Posterior cingulate gyrus (tissue), 11 donors: ENCODE measurements around the gene TMEM98.
A peak's percentile ranks its signal among the peaks of the same experiment; 100 is the strongest.
"Not testable (repeated sequence)": the region's sequence is repeated elsewhere in the genome, so short reads cannot be mapped to it uniquely, and the experiment has no call there.

ENCODE experiments used
- DNase-seq, 10 donors: peaks; one replicate each; pipeline versions ENCODE4 v3.0.0 to v3.0.0-alpha.2; 2020 to 2021; ENCODE audit warnings: mixed read lengths in 3 of 10
- intact Hi-C: fragments of 100-400 bp; cut with DNase I; formaldehyde crosslinking; loops from one replicate; pipeline ENCODE4 v1.15.1; 2023

The TMEM98 gene

DNA sequence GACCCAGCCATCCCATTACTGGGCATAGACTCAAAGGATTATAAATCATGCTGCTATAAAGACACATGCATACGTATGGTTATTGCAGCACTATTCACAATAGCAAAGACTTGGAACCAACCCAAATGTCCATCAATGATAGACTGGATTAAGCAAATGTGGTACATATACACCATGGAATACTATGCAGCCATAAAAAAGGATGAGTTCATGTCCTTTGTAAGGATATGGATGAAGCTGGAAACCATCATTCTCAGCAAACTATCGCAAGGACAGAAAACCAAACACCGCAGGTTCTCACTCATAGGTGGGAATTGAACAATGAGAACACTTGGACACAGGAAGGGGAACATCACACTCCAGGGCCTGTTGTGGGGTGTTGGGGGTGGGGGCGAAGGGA lies 41.3 kb downstream of the TMEM98 start:
- DNase-seq, intact Hi-C loops: not testable (repeated sequence)

GRCh38 chr17:32970281-32970680 lies 42.3 kb downstream of the TMEM98 start:
- intact Hi-C loops: no loop called here
- DNase-seq: no peak

GRCh38 chr17:32971171-32971570 lies 43.2 kb downstream of the TMEM98 start:
- no peak for DNase-seq
- intact Hi-C loops: no loop called here

DNA sequence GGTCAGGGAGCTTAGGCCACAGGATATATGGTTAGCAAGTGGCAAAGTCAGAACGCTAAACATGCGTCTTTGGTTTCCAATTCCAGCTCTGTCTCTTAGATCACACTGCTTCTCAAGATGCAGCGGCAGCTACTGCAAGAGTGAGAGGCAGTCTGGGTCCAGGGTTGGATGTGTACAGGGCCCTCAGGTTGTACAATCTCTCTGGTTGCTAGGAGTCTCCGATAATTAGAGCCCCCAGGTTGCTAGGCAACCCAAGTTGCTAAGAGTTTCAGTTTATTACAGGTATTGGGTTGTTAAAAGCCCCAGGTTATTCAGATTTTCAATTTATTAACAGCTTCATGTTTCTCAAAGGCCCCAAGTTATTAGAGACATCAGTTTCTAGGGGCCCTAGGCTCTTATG lies 48.2 kb downstream of the TMEM98 start:
- intact Hi-C loops: no loop called here
- no peak for DNase-seq

DNA sequence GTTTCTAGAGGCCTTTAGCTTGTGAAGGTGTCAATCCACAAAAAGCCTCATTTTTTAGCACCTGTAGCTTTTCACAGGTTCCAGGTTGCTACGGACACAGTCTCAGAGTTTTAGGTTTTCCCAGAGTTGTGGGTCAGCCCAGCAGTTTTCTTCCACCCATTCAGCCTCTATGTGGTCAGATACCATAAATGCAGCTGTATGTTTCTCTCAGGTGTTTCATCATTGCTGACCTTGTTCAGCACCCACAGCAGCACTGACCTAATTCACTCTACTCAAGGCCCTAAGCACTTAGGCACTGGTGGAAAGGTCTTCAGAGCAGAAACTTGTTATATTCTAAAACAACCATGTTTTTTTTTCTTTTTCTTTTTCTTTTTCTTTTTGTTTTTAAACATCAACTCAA lies 48.7 kb downstream of the TMEM98 start:
- intact Hi-C loops: no loop called here
- no peak for DNase-seq

DNA sequence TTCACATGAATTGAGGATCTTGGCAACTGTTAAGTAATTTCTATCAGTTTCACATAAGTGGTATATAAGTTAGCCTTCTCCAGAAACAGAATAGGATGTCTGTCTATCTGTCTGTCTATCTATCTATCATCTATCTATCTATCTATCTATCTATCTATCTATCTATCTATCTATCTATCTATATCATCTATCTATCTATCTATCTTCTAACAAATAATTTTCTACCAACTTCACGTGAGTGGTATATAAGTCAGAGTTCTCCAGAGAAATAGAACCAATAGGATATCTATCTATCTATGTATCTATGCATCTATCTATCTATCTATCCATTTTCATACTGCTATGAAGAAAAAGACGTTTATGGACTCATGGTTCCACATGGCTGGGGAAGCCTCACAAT lies 52.3 kb downstream of the TMEM98 start:
- intact Hi-C loops: no loop called here
- DNase-seq: no peak

DNA sequence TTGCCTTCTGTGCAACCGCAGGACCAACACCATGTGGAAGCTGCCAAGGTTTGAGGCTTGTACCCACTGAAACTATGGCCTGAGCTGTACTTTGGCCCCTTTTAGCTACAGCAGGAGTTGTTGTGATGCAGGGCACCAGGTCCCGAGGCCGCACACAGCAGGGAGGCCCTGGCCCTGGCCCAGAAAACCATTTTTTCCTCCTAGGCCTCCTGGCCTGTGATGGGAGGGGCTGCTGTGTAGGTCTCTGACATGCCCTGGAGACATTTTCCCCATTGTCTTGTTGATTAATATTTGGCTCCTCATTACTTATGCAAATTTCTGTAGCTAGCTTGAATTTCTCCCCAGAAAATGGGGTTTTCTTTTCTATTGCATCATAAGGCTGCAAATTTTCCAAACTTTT lies 53.7 kb downstream of the TMEM98 start:
- DNase-seq, intact Hi-C loops: not testable (repeated sequence)

- intact Hi-C loops: no loop called here
Measured at GRCh38 chr17:32985050-32985756, 57.2 kb downstream of the TMEM98 start.

GRCh38 chr17:32987453-32987805 lies 59.5 kb downstream of the TMEM98 start:
- DNase-seq, intact Hi-C loops: not testable (repeated sequence)

More at GRCh38 chr17:32985050-32985756, 57.2 kb downstream of the TMEM98 start:
- no peak for DNase-seq

- DNase-seq, intact Hi-C loops: not testable (repeated sequence)
Measured at GRCh38 chr17:32987868-32988267, 59.9 kb downstream of the TMEM98 start.

- DNase-seq: no peak
- intact Hi-C loops: no loop called here
Measured at GRCh38 chr17:32988481-32989101, 60.6 kb downstream of the TMEM98 start.

DNA sequence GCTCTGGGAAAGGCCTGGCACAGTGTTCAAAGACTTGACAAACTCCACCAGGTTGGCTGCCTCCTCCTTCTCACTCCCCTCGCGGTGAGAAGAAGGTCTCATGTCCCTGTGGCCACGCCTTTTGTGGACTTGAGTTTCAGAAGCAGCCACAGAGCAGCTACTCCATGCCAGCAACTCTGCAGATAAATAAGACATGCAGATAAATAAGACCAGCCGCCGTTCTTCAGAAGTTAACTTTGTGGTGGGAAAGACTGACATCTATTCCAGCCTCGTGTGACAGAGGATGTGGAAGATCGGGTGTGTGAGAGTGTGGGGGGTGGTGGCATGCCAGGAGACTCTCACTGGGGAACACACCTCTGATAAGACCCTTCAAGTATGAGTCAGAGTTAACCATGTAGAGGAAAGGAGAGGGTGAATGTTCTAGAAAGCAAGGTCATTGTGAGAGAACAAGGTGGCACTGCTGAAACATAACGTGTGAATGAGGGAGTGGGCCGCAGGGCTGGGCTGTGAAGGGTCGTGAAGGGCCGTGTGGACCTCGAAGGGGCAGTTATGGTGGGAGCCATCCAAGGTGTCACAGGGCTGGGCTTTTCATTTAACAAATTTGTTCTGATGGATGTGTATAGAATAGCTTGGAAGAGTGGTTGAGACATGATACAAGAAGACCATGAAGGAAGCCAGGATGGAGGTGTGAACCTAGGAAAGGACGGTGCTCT lies 64.5 kb downstream of the TMEM98 start:
- intact Hi-C loops: no loop called here

DNA sequence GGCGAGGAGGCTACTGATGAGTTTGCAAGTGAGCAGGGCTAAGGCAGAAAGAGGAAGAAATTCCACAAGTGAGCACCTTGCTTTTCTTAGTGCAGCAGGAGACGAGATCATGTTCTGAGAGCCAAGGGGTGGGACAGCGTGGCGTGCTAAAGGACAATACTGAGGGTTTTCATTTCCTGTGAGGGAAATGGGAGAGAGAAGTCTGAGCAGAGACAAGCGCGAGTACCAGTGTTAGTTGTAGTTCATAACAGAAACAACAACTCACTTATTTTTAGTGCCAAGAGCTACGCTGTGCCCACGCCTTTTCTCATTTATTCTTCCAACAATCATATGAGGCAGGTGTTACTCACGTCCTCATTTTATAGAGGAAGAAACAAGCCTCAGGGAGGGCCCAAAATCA lies 66.0 kb downstream of the TMEM98 start:
- intact Hi-C loops: no loop called here

More for the DNA sequence above, 64.5 kb downstream of the TMEM98 start:
- DNase-seq: peak in 1 of 10 donors; percentile 31

More for the DNA sequence above, 66.0 kb downstream of the TMEM98 start:
- DNase-seq: no peak
